ENCODE measurements around the gene WWC2.

WWC2 gene

GRCh38 chr4:183105092-183105491, 6.0 kb downstream of the WWC2 start:
- H4K20me1 ChIP-seq (ENCODE audit: insufficient read depth, low read length, poor library complexity, severe bottlenecking): no peaks in the 10 kb centered on the region
- H3K9ac ChIP-seq (ENCODE audit: low read depth, low read length, poor library complexity, severe bottlenecking): no peak overlapping the region
- no peaks in the 10 kb centered on the region for H3K4me1 ChIP-seq (ENCODE audit: insufficient read depth, low read length, poor library complexity, severe bottlenecking)
- no peaks in the 10 kb centered on the region for H3F3A ChIP-seq (ENCODE audit: low read depth)
- H3K9me2 ChIP-seq (replicated peaks; ENCODE audit: low read depth, low read length): no peaks in the 10 kb centered on the region
- no peaks in the 10 kb centered on the region for H3K36me3 ChIP-seq (ENCODE audit: insufficient read depth, low read length)
- H2AFZ ChIP-seq (ENCODE audit: low read length): no peak overlapping the region
- no peaks in the 10 kb centered on the region for H3K9me3 ChIP-seq (ENCODE audit: insufficient read depth, low read depth, low read length)
- no peaks in the 10 kb centered on the region for H3K27me3 ChIP-seq (ENCODE audit: insufficient read depth, low read length, poor library complexity, severe bottlenecking)
- H3K79me2 ChIP-seq (ENCODE audit: insufficient read depth, low read length): no peaks in the 10 kb centered on the region
- H3K4me2 ChIP-seq (ENCODE audit: low read depth, low read length, poor library complexity, severe bottlenecking): no peak overlapping the region
- H3K4me3 ChIP-seq (ENCODE audit: low read length, poor library complexity, severe bottlenecking): no peak overlapping the region
- TF ChIP-seq, protein P1, sequence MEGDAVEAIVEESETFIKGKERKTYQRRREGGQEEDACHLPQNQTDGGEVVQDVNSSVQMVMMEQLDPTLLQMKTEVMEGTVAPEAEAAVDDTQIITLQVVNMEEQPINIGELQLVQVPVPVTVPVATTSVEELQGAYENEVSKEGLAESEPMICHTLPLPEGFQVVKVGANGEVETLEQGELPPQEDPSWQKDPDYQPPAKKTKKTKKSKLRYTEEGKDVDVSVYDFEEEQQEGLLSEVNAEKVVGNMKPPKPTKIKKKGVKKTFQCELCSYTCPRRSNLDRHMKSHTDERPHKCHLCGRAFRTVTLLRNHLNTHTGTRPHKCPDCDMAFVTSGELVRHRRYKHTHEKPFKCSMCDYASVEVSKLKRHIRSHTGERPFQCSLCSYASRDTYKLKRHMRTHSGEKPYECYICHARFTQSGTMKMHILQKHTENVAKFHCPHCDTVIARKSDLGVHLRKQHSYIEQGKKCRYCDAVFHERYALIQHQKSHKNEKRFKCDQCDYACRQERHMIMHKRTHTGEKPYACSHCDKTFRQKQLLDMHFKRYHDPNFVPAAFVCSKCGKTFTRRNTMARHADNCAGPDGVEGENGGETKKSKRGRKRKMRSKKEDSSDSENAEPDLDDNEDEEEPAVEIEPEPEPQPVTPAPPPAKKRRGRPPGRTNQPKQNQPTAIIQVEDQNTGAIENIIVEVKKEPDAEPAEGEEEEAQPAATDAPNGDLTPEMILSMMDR (conservative IDR thresholded peaks at IDR 0.05; ENCODE audit: low read length): no peak
- no peak for TF ChIP-seq EZH2phosphoT487 (IDR thresholded peaks at IDR 0.05; ENCODE audit: borderline replicate concordance)

- Histone ChIP-seq H3K9me3 (ENCODE audit: insufficient read depth, low read depth, low read length) (no peaks in the 10 kb centered on the region), H4K20me1 (ENCODE audit: insufficient read depth, low read length, poor library complexity, severe bottlenecking) (no peaks in the 10 kb centered on the region), H3K9me2 (replicated peaks; ENCODE audit: low read depth, low read length) (no peaks in the 10 kb centered on the region), H3K36me3 (ENCODE audit: insufficient read depth, low read length) (no peaks in the 10 kb centered on the region), H3K4me2 (ENCODE audit: low read depth, low read length, poor library complexity, severe bottlenecking) (no peak overlapping the region), H3K9ac (ENCODE audit: low read depth, low read length, poor library complexity, severe bottlenecking) (no peak overlapping the region), H3K79me2 (ENCODE audit: insufficient read depth, low read length) (no peaks in the 10 kb centered on the region), H3F3A (ENCODE audit: low read depth) (no peaks in the 10 kb centered on the region), H3K4me3 (ENCODE audit: low read length, poor library complexity, severe bottlenecking) (no peak overlapping the region), H2AFZ (ENCODE audit: low read length) (no peak overlapping the region), H3K4me1 (ENCODE audit: insufficient read depth, low read length, poor library complexity, severe bottlenecking) (no peaks in the 10 kb centered on the region), H3K27me3 (ENCODE audit: insufficient read depth, low read length, poor library complexity, severe bottlenecking) (no peaks in the 10 kb centered on the region)
- TF ChIP-seq EZH2phosphoT487 (IDR thresholded peaks at IDR 0.05; ENCODE audit: borderline replicate concordance): no peak
- TF ChIP-seq, protein P1 (conservative IDR thresholded peaks at IDR 0.05; ENCODE audit: low read length): no peak
These were observed 7.8 kb downstream of the WWC2 start for GRCh38 chr4:183106839-183107238.

- Histone ChIP-seq H3K27me3 (ENCODE audit: insufficient read depth, low read length, poor library complexity, severe bottlenecking) (no peaks in the 10 kb centered on the region), H3K4me2 (ENCODE audit: low read depth, low read length, poor library complexity, severe bottlenecking) (no peak overlapping the region), H4K20me1 (ENCODE audit: insufficient read depth, low read length, poor library complexity, severe bottlenecking) (no peaks in the 10 kb centered on the region), H3K9ac (ENCODE audit: low read depth, low read length, poor library complexity, severe bottlenecking) (no peak overlapping the region), H3K4me1 (ENCODE audit: insufficient read depth, low read length, poor library complexity, severe bottlenecking) (no peaks in the 10 kb centered on the region), H3K4me3 (ENCODE audit: low read length, poor library complexity, severe bottlenecking) (no peak overlapping the region), H3K9me2 (replicated peaks; ENCODE audit: low read depth, low read length) (no peaks in the 10 kb centered on the region), H3K9me3 (ENCODE audit: insufficient read depth, low read depth, low read length) (no peaks in the 10 kb centered on the region), H3F3A (ENCODE audit: low read depth) (no peaks in the 10 kb centered on the region), H2AFZ (ENCODE audit: low read length) (no peak overlapping the region), H3K79me2 (ENCODE audit: insufficient read depth, low read length) (no peaks in the 10 kb centered on the region), H3K36me3 (ENCODE audit: insufficient read depth, low read length) (no peaks in the 10 kb centered on the region)
- TF ChIP-seq EZH2phosphoT487 (IDR thresholded peaks at IDR 0.05; ENCODE audit: borderline replicate concordance): no peak
- TF ChIP-seq, protein P1 (conservative IDR thresholded peaks at IDR 0.05; ENCODE audit: low read length): no peak
These were observed 8.9 kb downstream of the WWC2 start for GRCh38 chr4:183107891-183108459.

Measured in Loucy (cell line).